ENCODE results near the gene CHODL.

- TF ChIP-seq, protein P1, sequence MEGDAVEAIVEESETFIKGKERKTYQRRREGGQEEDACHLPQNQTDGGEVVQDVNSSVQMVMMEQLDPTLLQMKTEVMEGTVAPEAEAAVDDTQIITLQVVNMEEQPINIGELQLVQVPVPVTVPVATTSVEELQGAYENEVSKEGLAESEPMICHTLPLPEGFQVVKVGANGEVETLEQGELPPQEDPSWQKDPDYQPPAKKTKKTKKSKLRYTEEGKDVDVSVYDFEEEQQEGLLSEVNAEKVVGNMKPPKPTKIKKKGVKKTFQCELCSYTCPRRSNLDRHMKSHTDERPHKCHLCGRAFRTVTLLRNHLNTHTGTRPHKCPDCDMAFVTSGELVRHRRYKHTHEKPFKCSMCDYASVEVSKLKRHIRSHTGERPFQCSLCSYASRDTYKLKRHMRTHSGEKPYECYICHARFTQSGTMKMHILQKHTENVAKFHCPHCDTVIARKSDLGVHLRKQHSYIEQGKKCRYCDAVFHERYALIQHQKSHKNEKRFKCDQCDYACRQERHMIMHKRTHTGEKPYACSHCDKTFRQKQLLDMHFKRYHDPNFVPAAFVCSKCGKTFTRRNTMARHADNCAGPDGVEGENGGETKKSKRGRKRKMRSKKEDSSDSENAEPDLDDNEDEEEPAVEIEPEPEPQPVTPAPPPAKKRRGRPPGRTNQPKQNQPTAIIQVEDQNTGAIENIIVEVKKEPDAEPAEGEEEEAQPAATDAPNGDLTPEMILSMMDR (conservative IDR thresholded peaks at IDR 0.05; ENCODE audit: low read length), result no peak
- no peak for TF ChIP-seq EZH2phosphoT487 (IDR thresholded peaks at IDR 0.05; ENCODE audit: borderline replicate concordance)
Measured at GRCh38 chr21:18273400-18273799, 28.8 kb downstream of the CHODL start.
